H9 (cell line): ENCODE measurements around the gene ITPR2. TPM values are rescaled to one million over a fixed set of nuclear protein-coding genes. Genes with fewer than 3 reads are reported as not detected.

Source experiments
- DNase-seq: peaks from one replicate; pipeline ENCODE4 v3.0.0-alpha.2; 2017
- H2AFZ ChIP-seq: one replicate; pipeline ENCODE4 v1.6.1; 2013; ENCODE audit warnings: mild to moderate bottlenecking, low read length, control low read depth, moderate library complexity
- H2AK5ac ChIP-seq: 2 replicates; pipeline ENCODE4 v1.6.1; 2013; ENCODE audit warnings: low read length, control low read depth, mixed read lengths; ENCODE audit not compliant: insufficient read length
- H2BK120ac ChIP-seq: one replicate; pipeline ENCODE4 v1.6.1; 2013; ENCODE audit warnings: low read depth, mild to moderate bottlenecking, low read length, control low read depth, inconsistent platforms; ENCODE audit not compliant: poor library complexity, severe bottlenecking
- H2BK12ac ChIP-seq: 2 replicates; pipeline ENCODE4 v1.6.1; 2013; ENCODE audit warnings: low read length, control low read depth, mixed read lengths, low read depth; ENCODE audit not compliant: insufficient read length
- H2BK15ac ChIP-seq: 2 replicates; pipeline ENCODE4 v1.6.1; 2013; ENCODE audit warnings: low read depth, low read length, control low read depth
- H2BK20ac ChIP-seq: one replicate; pipeline ENCODE4 v1.6.1; 2013; ENCODE audit warnings: low read depth, mild to moderate bottlenecking, low read length, control low read depth, inconsistent platforms; ENCODE audit not compliant: poor library complexity, severe bottlenecking
- H2BK5ac ChIP-seq: 2 replicates; pipeline ENCODE4 v1.6.1; 2013; ENCODE audit warnings: low read length, control low read depth, mixed read lengths; ENCODE audit not compliant: insufficient read length
- H3K14ac ChIP-seq: 2 replicates; pipeline ENCODE4 v1.6.1; 2013; ENCODE audit warnings: low read length, control low read depth; ENCODE audit not compliant: insufficient read depth
- H3K18ac ChIP-seq: 2 replicates; pipeline ENCODE4 v1.6.1; 2013; ENCODE audit warnings: low read depth, mild to moderate bottlenecking, mixed read lengths, low read length, control low read depth; ENCODE audit not compliant: insufficient read length
- H3K23ac ChIP-seq: 2 replicates; pipeline ENCODE4 v1.6.1; 2013; ENCODE audit warnings: low read length, control low read depth, mixed read lengths, low read depth; ENCODE audit not compliant: insufficient read length
- H3K23me2 ChIP-seq: 2 replicates; pipeline ENCODE4 v1.6.1; 2013; ENCODE audit warnings: low read depth, mild to moderate bottlenecking, mixed read lengths, low read length, control low read depth; ENCODE audit not compliant: insufficient read length, poor library complexity, severe bottlenecking
- H3K27ac ChIP-seq: 2 replicates; pipeline ENCODE4 v1.5.1; 2013; ENCODE audit warnings: low read length, control low read depth, mixed read lengths, low read depth; ENCODE audit not compliant: insufficient read length
- H3K27me3 ChIP-seq: 2 replicates; pipeline ENCODE4 v1.6.1; 2013; ENCODE audit warnings: low read length, control low read depth, inconsistent platforms; ENCODE audit not compliant: insufficient read depth
- H3K4ac ChIP-seq: 2 replicates; pipeline ENCODE4 v1.6.1; 2013; ENCODE audit warnings: low read depth, mild to moderate bottlenecking, control low read depth, inconsistent platforms, low read length, moderate library complexity
- H3K4me1 ChIP-seq: 2 replicates; pipeline ENCODE4 v1.6.1; 2013; ENCODE audit warnings: low read length, control low read depth, inconsistent platforms; ENCODE audit not compliant: insufficient read depth
- H3K4me2 ChIP-seq: 2 replicates; pipeline ENCODE4 v1.6.1; 2013; ENCODE audit warnings: low read length, control low read depth, mixed read lengths; ENCODE audit not compliant: insufficient read length, insufficient read depth
- H3K56ac ChIP-seq: 2 replicates; pipeline ENCODE4 v1.6.1; 2013; ENCODE audit warnings: low read depth, mild to moderate bottlenecking, mixed read lengths, low read length, control low read depth; ENCODE audit not compliant: insufficient read length
- H3K79me1 ChIP-seq: 2 replicates; pipeline ENCODE4 v1.6.1; 2013; ENCODE audit warnings: low read depth, mild to moderate bottlenecking, moderate library complexity, low read length, control low read depth, inconsistent platforms; ENCODE audit not compliant: insufficient read depth, poor library complexity, severe bottlenecking
- H3K79me2 ChIP-seq: 2 replicates; pipeline ENCODE4 v1.6.1; 2013; ENCODE audit warnings: low read length, control low read depth, inconsistent platforms; ENCODE audit not compliant: insufficient read depth
- H3K9ac ChIP-seq: 2 replicates; pipeline ENCODE4 v1.6.1; 2013; ENCODE audit warnings: low read length, control low read depth, mixed read lengths; ENCODE audit not compliant: insufficient read length; ENCODE audit errors: extremely low read depth
- H3K9me3 ChIP-seq: one replicate; pipeline ENCODE4 v1.6.1; 2013; ENCODE audit warnings: low read depth, low read length, inconsistent platforms; ENCODE audit not compliant: control insufficient read depth
- H3T11ph ChIP-seq: one replicate; pipeline ENCODE4 v1.6.1; 2013; ENCODE audit warnings: mild to moderate bottlenecking, low read length, control low read depth, inconsistent platforms
- H4K20me1 ChIP-seq: one replicate; pipeline ENCODE4 v1.6.1; 2013; ENCODE audit not compliant: control insufficient read depth, insufficient read length, insufficient read depth
- H4K5ac ChIP-seq: 2 replicates; pipeline ENCODE4 v1.6.1; 2013; ENCODE audit warnings: low read depth, mild to moderate bottlenecking, mixed read lengths, low read length, control low read depth; ENCODE audit not compliant: insufficient read length
- H4K8ac ChIP-seq: replicated peaks from 2 replicates; pipeline ENCODE4 v1.6.1; 2013; ENCODE audit warnings: low read length, control low read depth, mixed read lengths, low read depth; ENCODE audit not compliant: insufficient read length
- H4K91ac ChIP-seq: 2 replicates; pipeline ENCODE4 v1.6.1; 2013; ENCODE audit warnings: low read depth, mild to moderate bottlenecking, moderate library complexity, mixed read lengths, low read length, control low read depth; ENCODE audit not compliant: insufficient read length
- H3K27ac Mint-ChIP-seq, 3 experiments: 2 replicates in 2 of 3; 3 replicates in 1 of 3; pipeline ENCODE4 v1.8.0; 2020 to 2021; ENCODE audit warnings: mixed read lengths in 3 of 3, mild to moderate bottlenecking in 1 of 3, moderate library complexity in 1 of 3
- H3K27me3 Mint-ChIP-seq: 2 replicates; pipeline ENCODE4 v1.8.0; 2021; ENCODE audit warnings: low read depth, mild to moderate bottlenecking, moderate library complexity, mixed read lengths
- H3K36me3 Mint-ChIP-seq, 3 experiments: 2 replicates in 2 of 3; 3 replicates in 1 of 3; pipeline ENCODE4 v1.8.0; 2020 to 2021; ENCODE audit warnings: low read depth in 3 of 3, mixed read lengths in 3 of 3; ENCODE audit not compliant: insufficient read depth in 1 of 3
- H3K4me1 Mint-ChIP-seq, 2 experiments: 2 replicates each; pipeline ENCODE4 v1.8.0; 2020; ENCODE audit warnings: mixed read lengths in 2 of 2
- H3K4me3 Mint-ChIP-seq, 2 experiments: 2 replicates in 1 of 2; 3 replicates in 1 of 2; pipeline ENCODE4 v1.8.0; 2020 to 2021; ENCODE audit warnings: mild to moderate bottlenecking in 2 of 2, mixed read lengths in 2 of 2, moderate library complexity in 1 of 2
- H3K9me3 Mint-ChIP-seq, 2 experiments: 2 replicates in 1 of 2; 3 replicates in 1 of 2; pipeline ENCODE4 v1.8.0; 2020; ENCODE audit warnings: mild to moderate bottlenecking in 2 of 2, mixed read lengths in 2 of 2, moderate library complexity in 1 of 2
- CTCF ChIP-seq: fragments of 200-600 bp; sonication (generic); conservative IDR thresholded peaks from 3 replicates; pipeline ENCODE4 v1.8.0; 2021; ENCODE audit warnings: antibody characterized with exemption, mild to moderate bottlenecking
- WGBS: extraction: QIAGEN DNeasy Blood & Tissue Kit; methylation state at CpG from one replicate; pipeline ENCODE4 v1.1.7; 2013; ENCODE audit warnings: missing lambda C conversion rate, low lambda C conversion rate, mixed read lengths; ENCODE audit not compliant: insufficient read length; ENCODE audit errors: extremely low coverage; 5-methylcytosine and 5-hydroxymethylcytosine counted together
- total RNA-seq: library from RNA; stranded (reverse); gene quantifications from 2 replicates; pipeline ENCODE4 v1.2.1, GENCODE V29; 2021

The ITPR2 gene
- total RNA-seq, 1 experiment from 2014 or later = 14.8 TPM

DNA sequence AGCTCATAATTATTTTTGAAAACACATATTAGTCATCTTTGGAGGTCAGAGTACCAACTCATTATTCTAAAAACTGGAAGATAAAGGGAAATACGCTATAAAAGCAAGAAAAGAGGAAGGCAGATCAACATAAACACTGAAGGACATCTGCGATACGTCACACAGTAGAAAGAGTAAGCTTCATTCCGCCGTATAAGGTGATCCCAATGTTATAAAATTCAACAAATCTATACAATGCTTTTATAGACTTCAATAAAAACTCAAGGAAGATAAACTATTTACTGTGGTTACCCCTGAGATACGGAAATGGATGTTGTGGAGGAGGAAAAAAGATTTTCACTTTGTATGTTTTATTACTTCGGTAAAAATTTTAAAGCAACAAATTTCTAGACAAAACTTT, 92.6 kb downstream of the ITPR2 start:
- DNase-seq = no peak
- no peak overlapping the region for H3K18ac ChIP-seq
- Mint-ChIP-seq H3K4me3 (no peak overlapping the region), H3K36me3 (peaks cover 4 to 14% (median 8%) of the 10 kb centered on the region in 3 experiments; a peak in 5 of 7 replicates), H3K4me1 (peaks cover 6 to 17% of the 10 kb centered on the region in 2 experiments), H3K9me3 (peaks cover 10 to 11% of the 10 kb centered on the region in 2 experiments; a peak in 4 of 5 replicates), H3K27me3 (no peaks in the 10 kb centered on the region), H3K27ac (no peak overlapping the region)
- H2AFZ ChIP-seq = no peak overlapping the region
- no peaks in the 10 kb centered on the region for H3K27me3 ChIP-seq
- peaks cover 5% of the 10 kb centered on the region; the same call in 1 of the 2 replicates for H3K79me2 ChIP-seq
- H3K27ac ChIP-seq = no peak overlapping the region
- H3K4me2 ChIP-seq = no peak overlapping the region
- no peak overlapping the region for H2BK120ac ChIP-seq
- H2BK15ac ChIP-seq = no peak overlapping the region
- no peak overlapping the region for H4K8ac ChIP-seq
- H2BK12ac ChIP-seq = no peak overlapping the region
- H2BK5ac ChIP-seq = no peak overlapping the region
- no peak for TF ChIP-seq CTCF
- H3K4me1 ChIP-seq = peaks cover 9% of the 10 kb centered on the region; the same call in 1 of the 2 replicates
- H2AK5ac ChIP-seq = no peak overlapping the region
- H3K56ac ChIP-seq = no peak overlapping the region
- H3K23me2 ChIP-seq = no peaks in the 10 kb centered on the region
- H3K79me1 ChIP-seq = no peaks in the 10 kb centered on the region
- no peak overlapping the region for H4K91ac ChIP-seq
- H3K4ac ChIP-seq = no peak overlapping the region
- WGBS = no CpG with 5 or more reads among the region's 7 CpGs
- no peak overlapping the region for H3T11ph ChIP-seq
- H3K23ac ChIP-seq = no peak overlapping the region
- H3K9me3 ChIP-seq = peaks cover 9% of the 10 kb centered on the region
- no peak overlapping the region for H2BK20ac ChIP-seq
- no peak overlapping the region for H3K14ac ChIP-seq
- no peak overlapping the region for H4K5ac ChIP-seq
- no peak overlapping the region for H3K9ac ChIP-seq
- no peaks in the 10 kb centered on the region for H4K20me1 ChIP-seq
